Measurements from ENCODE around the gene TTYH3. TPM values are rescaled to one million over a fixed set of nuclear protein-coding genes. Genes with fewer than 3 reads are reported as not detected.

The TTYH3 gene
- total RNA-seq, 1 donor from 2014 or later = 166 TPM

DNA sequence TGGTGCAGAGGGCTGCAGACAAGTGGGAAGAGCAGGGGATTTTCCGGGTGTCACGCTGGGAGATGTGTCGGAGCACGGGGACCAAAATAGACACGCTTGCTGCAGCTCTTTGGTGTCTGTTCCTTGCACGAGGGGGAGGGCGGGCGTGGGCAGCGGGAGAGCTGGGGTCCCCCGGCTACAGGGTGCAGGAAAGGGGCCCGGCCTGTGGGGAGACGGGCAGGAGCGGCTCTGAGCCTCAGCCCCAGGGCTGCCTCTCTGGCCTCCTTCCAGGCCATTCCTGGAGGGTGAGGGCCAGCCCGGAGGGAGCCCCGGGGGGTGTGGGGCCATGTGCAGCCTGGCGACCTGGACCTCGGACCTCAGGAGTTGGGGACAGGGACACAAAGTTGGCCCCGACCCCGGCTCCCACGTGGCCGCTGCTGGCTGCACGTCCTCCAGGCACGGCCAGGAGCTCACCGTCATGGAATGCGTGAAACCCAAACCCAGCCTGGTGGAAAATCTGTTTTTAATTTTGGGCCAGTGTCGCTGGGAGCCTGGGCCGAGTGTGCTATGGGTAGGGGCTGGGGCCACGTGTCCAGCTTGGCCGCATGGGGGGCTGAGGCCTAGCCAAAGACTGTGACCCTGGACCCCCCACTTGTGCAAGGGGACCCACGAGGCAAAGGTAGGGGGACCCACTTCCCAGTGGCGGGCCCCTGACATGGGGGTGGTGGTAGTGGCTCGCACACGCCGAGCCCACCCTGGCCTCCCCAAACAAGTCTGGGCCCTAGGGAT lies 6.6 kb downstream of the TTYH3 start:
- Mint-ChIP-seq H3K27me3 (no peaks in the 10 kb centered on the region), H3K9me3 (no peaks in the 10 kb centered on the region), H3K27ac (no peak overlapping the region), H3K4me3 (no peak overlapping the region), H3K36me3 (no peaks in the 10 kb centered on the region), H3K4me1 (ENCODE audit: unreplicated experiment) (peaks cover 10% of the 10 kb centered on the region)
- TF ChIP-seq, protein P1, sequence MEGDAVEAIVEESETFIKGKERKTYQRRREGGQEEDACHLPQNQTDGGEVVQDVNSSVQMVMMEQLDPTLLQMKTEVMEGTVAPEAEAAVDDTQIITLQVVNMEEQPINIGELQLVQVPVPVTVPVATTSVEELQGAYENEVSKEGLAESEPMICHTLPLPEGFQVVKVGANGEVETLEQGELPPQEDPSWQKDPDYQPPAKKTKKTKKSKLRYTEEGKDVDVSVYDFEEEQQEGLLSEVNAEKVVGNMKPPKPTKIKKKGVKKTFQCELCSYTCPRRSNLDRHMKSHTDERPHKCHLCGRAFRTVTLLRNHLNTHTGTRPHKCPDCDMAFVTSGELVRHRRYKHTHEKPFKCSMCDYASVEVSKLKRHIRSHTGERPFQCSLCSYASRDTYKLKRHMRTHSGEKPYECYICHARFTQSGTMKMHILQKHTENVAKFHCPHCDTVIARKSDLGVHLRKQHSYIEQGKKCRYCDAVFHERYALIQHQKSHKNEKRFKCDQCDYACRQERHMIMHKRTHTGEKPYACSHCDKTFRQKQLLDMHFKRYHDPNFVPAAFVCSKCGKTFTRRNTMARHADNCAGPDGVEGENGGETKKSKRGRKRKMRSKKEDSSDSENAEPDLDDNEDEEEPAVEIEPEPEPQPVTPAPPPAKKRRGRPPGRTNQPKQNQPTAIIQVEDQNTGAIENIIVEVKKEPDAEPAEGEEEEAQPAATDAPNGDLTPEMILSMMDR (conservative IDR thresholded peaks at IDR 0.05) = no peak
- DNase-seq (ENCODE audit: extremely low spot score, unreplicated experiment) = no peak

DNA sequence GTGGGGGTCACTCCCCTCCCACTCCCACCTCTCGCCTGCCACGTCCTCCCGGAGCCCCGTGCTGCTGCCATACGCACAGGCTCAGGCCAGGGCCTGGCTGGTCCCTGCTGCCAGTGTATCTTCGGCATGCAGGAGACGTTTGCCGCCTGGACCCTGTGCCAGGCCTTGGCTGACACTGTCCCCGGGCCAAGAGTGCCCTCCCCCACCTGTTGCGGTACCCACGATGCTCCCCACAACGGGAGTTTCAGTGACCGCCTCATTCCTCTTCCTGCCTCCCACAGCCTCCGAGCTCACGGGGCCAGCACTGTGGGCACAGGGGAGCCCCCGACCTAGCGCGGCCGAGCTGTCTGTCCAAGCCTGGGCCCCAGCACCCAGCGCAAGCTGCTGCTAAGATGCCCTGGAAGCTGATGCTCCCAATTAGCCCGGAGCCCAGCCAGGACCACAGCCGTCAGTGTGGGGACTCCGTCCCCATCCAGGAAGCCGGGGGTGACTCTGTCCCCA lies 7.4 kb downstream of the TTYH3 start:
- H3K27ac Mint-ChIP-seq = no peak overlapping the region
- no peaks in the 10 kb centered on the region for H3K27me3 Mint-ChIP-seq
- no peaks in the 10 kb centered on the region for H3K36me3 Mint-ChIP-seq
- H3K9me3 Mint-ChIP-seq = no peaks in the 10 kb centered on the region
- H3K4me3 Mint-ChIP-seq = no peak overlapping the region
- TF ChIP-seq, protein P1 (conservative IDR thresholded peaks at IDR 0.05) = no peak
- DNase-seq (ENCODE audit: extremely low spot score, unreplicated experiment) = no peak
- peaks cover 10% of the 10 kb centered on the region for H3K4me1 Mint-ChIP-seq (ENCODE audit: unreplicated experiment)

DNA sequence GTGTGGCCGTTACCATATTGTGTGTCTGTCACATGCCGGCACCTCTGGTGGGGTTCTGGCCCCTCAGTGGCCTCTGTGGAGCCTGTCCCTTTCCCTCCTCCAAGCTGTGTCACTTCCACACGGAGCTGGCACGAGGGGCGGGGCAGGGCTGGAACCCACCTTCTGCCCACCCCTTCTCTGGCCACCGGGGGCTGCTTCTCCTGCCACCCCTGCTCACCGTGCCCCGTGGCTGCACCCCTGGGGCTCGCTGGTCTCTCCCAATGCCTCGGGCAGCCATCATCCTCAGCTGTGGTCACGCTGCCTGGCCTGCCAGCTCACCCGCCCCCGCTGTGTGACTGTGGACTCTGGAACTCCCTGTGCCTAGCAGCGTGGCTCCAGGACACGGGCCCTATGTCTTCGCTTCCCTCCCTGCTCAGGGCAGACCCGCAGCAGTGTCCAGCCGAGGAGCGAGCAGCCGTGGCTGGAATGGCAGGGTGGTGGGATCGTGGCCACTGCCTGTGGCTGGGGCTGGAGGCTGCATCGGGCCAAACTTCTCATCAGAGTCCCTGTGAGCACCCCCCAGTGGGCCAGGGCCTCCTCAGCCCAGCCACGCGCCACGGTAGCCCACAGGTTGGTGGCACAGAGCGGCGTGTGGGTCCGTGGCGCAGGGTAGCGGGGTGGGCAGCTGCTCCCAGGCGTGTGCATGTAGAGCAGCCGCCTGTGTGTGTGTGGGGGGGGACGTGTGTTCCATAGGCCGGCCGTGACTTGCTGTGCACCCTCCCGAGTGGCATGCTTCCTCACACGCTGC lies 8.1 kb downstream of the TTYH3 start:
- no peaks in the 10 kb centered on the region for H3K27me3 Mint-ChIP-seq
- peaks cover 13% of the 10 kb centered on the region for H3K4me1 Mint-ChIP-seq (ENCODE audit: unreplicated experiment)
- TF ChIP-seq, protein P1 (conservative IDR thresholded peaks at IDR 0.05) = no peak
- H3K36me3 Mint-ChIP-seq = no peaks in the 10 kb centered on the region
- DNase-seq (ENCODE audit: extremely low spot score, unreplicated experiment) = no peak
- H3K9me3 Mint-ChIP-seq = no peaks in the 10 kb centered on the region
- H3K4me3 Mint-ChIP-seq = no peak overlapping the region
- no peak overlapping the region for H3K27ac Mint-ChIP-seq

DNA sequence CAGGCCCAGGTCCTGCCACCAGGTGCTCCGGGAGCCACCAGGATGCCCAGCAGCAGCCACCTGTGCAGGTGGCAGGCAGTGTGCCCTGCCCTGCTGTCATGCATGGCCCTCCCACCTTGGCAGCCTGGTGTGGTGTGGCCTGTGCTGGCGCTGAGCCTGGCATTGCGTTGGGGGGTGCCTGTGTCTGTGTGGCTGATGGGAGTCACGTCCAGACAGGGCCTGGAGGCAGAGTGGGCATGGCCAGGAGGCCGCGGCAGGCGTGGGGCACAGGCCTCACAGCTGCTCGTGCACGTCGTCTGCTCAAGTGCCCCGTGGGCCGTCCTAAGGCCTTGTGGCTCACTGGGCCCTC lies 8.7 kb downstream of the TTYH3 start:
- no peak overlapping the region for H3K27ac Mint-ChIP-seq
- DNase-seq (ENCODE audit: extremely low spot score, unreplicated experiment) = no peak
- no peak overlapping the region for H3K4me3 Mint-ChIP-seq
- no peaks in the 10 kb centered on the region for H3K27me3 Mint-ChIP-seq
- H3K36me3 Mint-ChIP-seq = no peaks in the 10 kb centered on the region
- peaks cover 19% of the 10 kb centered on the region for H3K4me1 Mint-ChIP-seq (ENCODE audit: unreplicated experiment)
- no peaks in the 10 kb centered on the region for H3K9me3 Mint-ChIP-seq
- TF ChIP-seq, protein P1 (conservative IDR thresholded peaks at IDR 0.05) = no peak

DNA sequence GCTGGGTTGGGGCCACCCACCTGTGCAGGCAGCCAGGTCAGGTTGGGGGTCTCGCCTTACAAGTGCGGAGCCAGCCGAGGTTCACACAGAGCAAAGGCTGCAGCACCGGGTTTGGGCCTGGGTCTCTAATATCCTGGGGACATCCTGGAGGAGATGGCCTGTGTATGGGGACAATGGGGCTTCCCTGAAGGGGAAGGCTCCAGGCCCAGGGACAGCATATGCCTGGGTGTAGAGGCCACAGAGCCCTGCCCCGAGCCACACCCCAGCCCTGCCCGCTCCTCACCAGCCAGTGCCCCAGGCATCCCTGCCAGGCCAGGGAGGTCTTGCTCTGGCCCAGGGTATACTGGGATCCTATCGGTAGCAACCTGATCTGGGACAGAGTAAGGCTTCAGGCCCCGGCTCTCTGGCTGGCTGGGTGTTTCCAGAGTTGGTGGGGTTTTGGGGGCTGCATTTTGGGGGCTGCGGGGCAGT lies 9.1 kb downstream of the TTYH3 start:
- Mint-ChIP-seq H3K27me3 (no peaks in the 10 kb centered on the region), H3K36me3 (no peaks in the 10 kb centered on the region), H3K27ac (no peak overlapping the region), H3K4me1 (ENCODE audit: unreplicated experiment) (peaks cover 21% of the 10 kb centered on the region), H3K4me3 (no peak overlapping the region), H3K9me3 (no peaks in the 10 kb centered on the region)
- TF ChIP-seq, protein P1 (conservative IDR thresholded peaks at IDR 0.05) = no peak
- no peak for DNase-seq (ENCODE audit: extremely low spot score, unreplicated experiment)
